Right lobe of liver (tissue), 6 donors: ENCODE data around the gene ABHD12B. TPM values are rescaled to one million over a fixed set of nuclear protein-coding genes. Genes with fewer than 3 reads are reported as not detected.
"Not testable (repeated sequence)": the region's sequence is repeated elsewhere in the genome, so short reads cannot be mapped to it uniquely, and the experiment has no call there.

Experiments used
- ATAC-seq, 4 donors: fragments of 200-7000 bp; cut with Tn5 transposase; one replicate each; pipeline ENCODE4 v1.9.1; 2020; ENCODE audit warnings: mild to moderate bottlenecking in 4 of 4, moderate library complexity in 4 of 4
- DNase-seq, 3 donors: peaks; one replicate each; pipeline ENCODE4 v3.0.0-alpha.2; 2020
- H3K27ac ChIP-seq, 3 donors: fragments of 200-600 bp; one replicate each; pipeline ENCODE4 v1.8.0; 2022
- H3K27me3 ChIP-seq, 2 donors: fragments of 200-600 bp; one replicate each; pipeline ENCODE4 v1.8.0; 2022
- H3K36me3 ChIP-seq, 4 donors: fragments of 200-600 bp; sonication (generic) in 1 of 4; one replicate each; pipeline versions ENCODE4 v1.5.1 to v1.8.0; 2017 to 2022; ENCODE audit warnings: control low read depth in 1 of 4
- H3K4me1 ChIP-seq, 4 donors: fragments of 200-600 bp; sonication (generic) in 1 of 4; one replicate each; pipeline versions ENCODE4 v1.5.1 to v1.8.0; 2017 to 2022; ENCODE audit warnings: control low read depth in 1 of 4
- H3K4me3 ChIP-seq, 3 donors: fragments of 200-600 bp; one replicate each; pipeline ENCODE4 v1.8.0; 2022
- H3K9me3 ChIP-seq, 4 donors: fragments of 200-600 bp; sonication (generic) in 1 of 4; one replicate each; pipeline versions ENCODE4 v1.5.1 to v1.8.0; 2017 to 2022; ENCODE audit warnings: control low read depth in 1 of 4
- CTCF ChIP-seq, 4 donors: fragments of 200-600 bp in 3 of 4; fragments of 450-650 bp in 1 of 4; IDR thresholded peaks; one replicate each; pipeline versions ENCODE4 v1.5.1 to v1.8.0; 2016 to 2022; ENCODE audit warnings: antibody characterized with exemption in 4 of 4, mild to moderate bottlenecking in 2 of 4
- POLR2A ChIP-seq: fragments of 450-650 bp; IDR thresholded peaks from one replicate; pipeline ENCODE4 v1.6.1; 2017; ENCODE audit warnings: antibody characterized with exemption, mild to moderate bottlenecking
- WGBS: methylation state at CpG from one replicate; pipeline ENCODE4 v1.1.6; 2018; ENCODE audit warnings: low coverage, low lambda C conversion rate; ENCODE audit not compliant: insufficient coverage; ENCODE audit errors: missing lambda C conversion rate; 5-methylcytosine and 5-hydroxymethylcytosine counted together
- intact Hi-C, 2 donors: fragments of 100-400 bp; cut with DNase I; formaldehyde crosslinking; loops; one replicate each; pipeline versions ENCODE4 v1.11.2 to v1.14.1; 2022
- total RNA-seq, 6 experiments: library from RNA; depleted of rRNA in 2 of 6; stranded (reverse); fragments of >200 nt in 2 of 6; fragmentation: NEBNext Ultra II Directional in 3 of 6; extraction: Animal tissue kit (Norgen Biotek cat#: 25700) in 3 of 6; gene quantifications; one replicate each; pipeline versions ENCODE4 v1.1.0 to v1.2.4, GENCODE V29; 2016 to 2023
- donor health status: DM: no; HTN: yes; CAD: no.
- donor health status: DM: no; HTN: no; CAD: no.
- donor health status: DM: no; HTN: no; CAD: no.
- donor health status: DM: no; HTN: yes; CAD: no.
- donor health status: DM: no; HTN: yes; CAD: no.

The ABHD12B gene
- total RNA-seq, 6 experiments from 2014 or later: not detected

GRCh38 chr14:50936016-50936340 is 64.1 kb downstream of the ABHD12B start:
- H3K9me3 ChIP-seq: no peaks in the 10 kb centered on the region
- H3K4me3 ChIP-seq: no peak overlapping the region
- TF ChIP-seq POLR2A: no peak
- TF ChIP-seq CTCF (IDR thresholded peaks at IDR 0.05): no peak
- ATAC-seq: peak in 2 of 4 donors; percentile 27 to 64
- peaks cover 0 to 31% (median 4%) of the 10 kb centered on the region in 4 donors for H3K36me3 ChIP-seq
- H3K27ac ChIP-seq: peak overlapping the region; percentile 21 to 61 (median 58)
- no peaks in the 10 kb centered on the region for H3K27me3 ChIP-seq
- intact Hi-C loops: no loop called here
- 18% methylated on average over 2 of the region's 2 CpGs for WGBS
- DNase-seq: no peak
- peaks cover 0 to 72% (median 21%) of the 10 kb centered on the region in 4 donors for H3K4me1 ChIP-seq

- Histone ChIP-seq H3K4me3 (no peak overlapping the region), H3K27ac (peak overlapping the region; percentile 25 to 61 (median 58)), H3K9me3 (no peaks in the 10 kb centered on the region), H3K27me3 (no peaks in the 10 kb centered on the region), H3K36me3 (peaks cover 0 to 21% (median 0%) of the 10 kb centered on the region in 4 donors), H3K4me1 (peaks cover 0 to 81% (median 21%) of the 10 kb centered on the region in 4 donors)
- WGBS: 37% methylated on average over 2 of the region's 2 CpGs
- DNase-seq (no peak), ATAC-seq (no peak)
- intact Hi-C loops: no loop called here
- no peak for TF ChIP-seq CTCF (IDR thresholded peaks at IDR 0.05)
- no peak for TF ChIP-seq POLR2A
Measured at GRCh38 chr14:50936882-50937281, 65.0 kb downstream of the ABHD12B start.

- peak overlapping the region; percentile 25 to 61 (median 58) for H3K27ac ChIP-seq
- H3K27me3 ChIP-seq: no peaks in the 10 kb centered on the region
- intact Hi-C loops: no loop called here
- peaks cover 0 to 17% (median 0%) of the 10 kb centered on the region in 4 donors for H3K36me3 ChIP-seq
- ATAC-seq (peak in 1 of 4 donors; percentile 7), DNase-seq (no peak)
- 9% methylated on average over 2 of the region's 2 CpGs for WGBS
- H3K4me3 ChIP-seq: no peak overlapping the region
- peaks cover 0 to 81% (median 21%) of the 10 kb centered on the region in 4 donors for H3K4me1 ChIP-seq
- H3K9me3 ChIP-seq: no peaks in the 10 kb centered on the region
- no peak for TF ChIP-seq POLR2A
- no peak for TF ChIP-seq CTCF (IDR thresholded peaks at IDR 0.05)
Measured at GRCh38 chr14:50937325-50937724, 65.5 kb downstream of the ABHD12B start.

GRCh38 chr14:50937800-50938199 is 65.9 kb downstream of the ABHD12B start:
- Histone ChIP-seq H3K27ac (peak overlapping the region in 2 of 3 donors; percentile 58 to 61), H3K4me3 (no peak overlapping the region), H3K9me3 (no peaks in the 10 kb centered on the region), H3K36me3 (peaks cover 0 to 12% (median 0%) of the 10 kb centered on the region in 4 donors), H3K4me1 (peaks cover 0 to 81% (median 21%) of the 10 kb centered on the region in 4 donors), H3K27me3 (no peaks in the 10 kb centered on the region)
- TF ChIP-seq CTCF (IDR thresholded peaks at IDR 0.05) (no peak), POLR2A (no peak)
- ATAC-seq (no peak), DNase-seq (no peak)
- intact Hi-C loops: no loop called here
- WGBS: 40% methylated on average over 4 of the region's 4 CpGs

DNA sequence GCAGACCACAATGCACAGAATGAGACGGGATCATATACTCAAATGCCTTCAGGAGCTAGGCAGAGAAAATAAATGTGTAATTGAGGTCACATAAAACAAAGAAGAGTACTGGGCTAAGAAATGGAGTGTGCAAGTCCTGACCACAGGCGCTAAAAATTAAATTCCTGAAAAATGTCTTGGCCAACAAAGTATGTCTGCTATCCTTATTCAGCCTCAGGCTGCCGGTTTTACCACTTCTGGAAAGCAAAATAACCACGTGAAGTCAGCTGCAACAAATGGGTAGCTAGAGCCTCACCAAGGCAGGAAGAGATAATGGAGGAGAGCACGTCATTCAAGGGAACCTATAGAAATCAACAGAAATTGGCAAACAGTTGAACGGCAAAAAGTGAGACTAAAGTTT is 69.3 kb downstream of the ABHD12B start:
- 79% methylated on average over 6 of the region's 6 CpGs for WGBS
- TF ChIP-seq CTCF (IDR thresholded peaks at IDR 0.05): no peak
- TF ChIP-seq POLR2A: no peak
- no peak for DNase-seq
- H3K4me3 ChIP-seq: no peak overlapping the region
- no peaks in the 10 kb centered on the region for H3K36me3 ChIP-seq
- no peaks in the 10 kb centered on the region for H3K27me3 ChIP-seq
- H3K9me3 ChIP-seq: no peaks in the 10 kb centered on the region
- peaks cover 0 to 59% (median 9%) of the 10 kb centered on the region in 4 donors for H3K4me1 ChIP-seq
- intact Hi-C loops: no loop called here
- no peak overlapping the region for H3K27ac ChIP-seq
- no peak for ATAC-seq

GRCh38 chr14:50941638-50942037 is 69.8 kb downstream of the ABHD12B start:
- H3K27ac ChIP-seq: not testable (repeated sequence)
- H3K4me1 ChIP-seq: peaks cover 0 to 54% (median 7%) of the 10 kb centered on the region in 4 donors

More at GRCh38 chr14:50941638-50942037, 69.8 kb downstream of the ABHD12B start:
- H3K27me3 ChIP-seq, ATAC-seq, intact Hi-C loops, H3K9me3 ChIP-seq, H3K36me3 ChIP-seq, DNase-seq, H3K4me3 ChIP-seq: not testable (repeated sequence)
- 80% methylated on average over 6 of the region's 8 CpGs for WGBS
